ENCODE measurements around the gene DCXR. TPM values are rescaled to one million over a fixed set of nuclear protein-coding genes. Genes with fewer than 3 reads are reported as not detected.

The DCXR gene
- total and polyA plus RNA-seq, 2 donors (not counting 1 experiment from before 2014, with no cell fraction given), result 63.9 to 143 TPM

GRCh38 chr17:82010575-82011525 lies 26.6 kb downstream of the DCXR start:
- ChIA-PET CTCF (no interaction called here), POLR2A (no interaction called here)
- Histone ChIP-seq H4K20me1 (ENCODE audit: control insufficient read depth, insufficient read depth, low read length, poor library complexity, severe bottlenecking) (no peaks in the 10 kb centered on the region), H3K27me3 (replicated peaks in 1 of 4; ENCODE audit: control extremely low read depth in 1 of 4, control insufficient read depth in 3 of 4, insufficient read depth in 4 of 4, low read length in 3 of 4) (no peaks in the 10 kb centered on the region), H3K36me3 (replicated peaks in 1 of 2; ENCODE audit: control extremely low read depth in 1 of 2, control insufficient read depth in 1 of 2, extremely low read depth in 1 of 2, insufficient read depth in 2 of 2, low read length in 1 of 2) (peaks cover 0 to 5% of the 10 kb centered on the region in 2 experiments), H2AFZ (ENCODE audit: insufficient read depth, low read depth, low read length, poor library complexity, severe bottlenecking) (no peak overlapping the region), H3K4me2 (replicated peaks; ENCODE audit: low read depth, low read length, poor library complexity, severe bottlenecking) (no peak overlapping the region), H3K9me3 (ENCODE audit: control extremely low read depth in 1 of 3, control insufficient read depth in 2 of 3, insufficient read depth in 1 of 3, low read length in 2 of 3) (no peaks in the 10 kb centered on the region), H3K9ac (ENCODE audit: low read length) (no peak overlapping the region), H3K4me1 (ENCODE audit: control insufficient read depth in 2 of 2, insufficient read depth in 2 of 2, low read length in 2 of 2) (no peaks in the 10 kb centered on the region), H3K4me3 (ENCODE audit: control extremely low read depth in 1 of 5, extremely low read depth in 1 of 5, insufficient read depth in 1 of 5, low read depth in 2 of 5, low read length in 4 of 5) (no peak overlapping the region), H3K79me2 (ENCODE audit: control insufficient read depth, insufficient read depth, low read length) (no peaks in the 10 kb centered on the region), H3K27ac (ENCODE audit: low read length in 2 of 2) (no peak overlapping the region)
- intact Hi-C loops (cut with micrococcal nuclease), result no loop called here
- H3K4me1 Mint-ChIP-seq, result no peaks in the 10 kb centered on the region
- no peak for ATAC-seq (ENCODE audit: low read depth)
- 92% methylated on average over 33 of the region's 39 CpGs for WGBS (ENCODE audit: insufficient coverage)
- no peak for DNase-seq
- no peaks in the 10 kb centered on the region for H3K27me3 Mint-ChIP-seq
- H3K4me3 Mint-ChIP-seq, result no peak overlapping the region
- no peak overlapping the region for H3K27ac Mint-ChIP-seq
- H3K9me3 Mint-ChIP-seq (ENCODE audit: insufficient read depth), result no peaks in the 10 kb centered on the region
- TF ChIP-seq, protein P1, sequence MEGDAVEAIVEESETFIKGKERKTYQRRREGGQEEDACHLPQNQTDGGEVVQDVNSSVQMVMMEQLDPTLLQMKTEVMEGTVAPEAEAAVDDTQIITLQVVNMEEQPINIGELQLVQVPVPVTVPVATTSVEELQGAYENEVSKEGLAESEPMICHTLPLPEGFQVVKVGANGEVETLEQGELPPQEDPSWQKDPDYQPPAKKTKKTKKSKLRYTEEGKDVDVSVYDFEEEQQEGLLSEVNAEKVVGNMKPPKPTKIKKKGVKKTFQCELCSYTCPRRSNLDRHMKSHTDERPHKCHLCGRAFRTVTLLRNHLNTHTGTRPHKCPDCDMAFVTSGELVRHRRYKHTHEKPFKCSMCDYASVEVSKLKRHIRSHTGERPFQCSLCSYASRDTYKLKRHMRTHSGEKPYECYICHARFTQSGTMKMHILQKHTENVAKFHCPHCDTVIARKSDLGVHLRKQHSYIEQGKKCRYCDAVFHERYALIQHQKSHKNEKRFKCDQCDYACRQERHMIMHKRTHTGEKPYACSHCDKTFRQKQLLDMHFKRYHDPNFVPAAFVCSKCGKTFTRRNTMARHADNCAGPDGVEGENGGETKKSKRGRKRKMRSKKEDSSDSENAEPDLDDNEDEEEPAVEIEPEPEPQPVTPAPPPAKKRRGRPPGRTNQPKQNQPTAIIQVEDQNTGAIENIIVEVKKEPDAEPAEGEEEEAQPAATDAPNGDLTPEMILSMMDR (IDR thresholded peaks at IDR 0.05), result no peak
- TF ChIP-seq EZH2 (IDR thresholded peaks at IDR 0.05; ENCODE audit: borderline replicate concordance, insufficient read depth, low read depth, low read length, poor library complexity, severe bottlenecking), result no peak

DNA sequence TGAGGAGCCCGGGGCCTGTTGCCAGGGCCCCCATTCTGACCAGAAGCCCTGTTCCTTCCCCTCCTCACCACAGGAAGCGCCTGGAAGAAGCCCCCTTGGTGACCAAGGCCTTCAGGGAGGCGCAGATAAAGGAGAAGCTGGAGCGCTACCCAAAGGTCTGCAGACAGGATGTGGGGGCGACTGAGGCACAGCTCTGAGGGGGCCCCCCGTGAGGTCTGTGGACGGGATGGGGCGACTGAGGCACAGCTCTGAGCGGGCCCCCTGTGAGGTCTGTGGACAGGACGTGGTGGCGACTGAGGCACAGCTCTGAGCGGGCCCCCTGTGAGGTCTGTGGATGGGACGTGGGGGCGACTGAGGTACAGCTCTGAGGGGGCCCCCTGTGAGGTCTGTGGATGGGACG lies 28.1 kb downstream of the DCXR start:
- Mint-ChIP-seq H3K4me1 (no peaks in the 10 kb centered on the region), H3K4me3 (no peak overlapping the region), H3K9me3 (ENCODE audit: insufficient read depth) (no peaks in the 10 kb centered on the region), H3K27ac (no peak overlapping the region), H3K27me3 (no peaks in the 10 kb centered on the region)
- ChIA-PET CTCF (no interaction called here), POLR2A (no interaction called here)
- Histone ChIP-seq H3K9me3 (ENCODE audit: control extremely low read depth in 1 of 3, control insufficient read depth in 2 of 3, insufficient read depth in 1 of 3, low read length in 2 of 3) (no peaks in the 10 kb centered on the region), H3K9ac (ENCODE audit: low read length) (no peak overlapping the region), H3K4me1 (ENCODE audit: control insufficient read depth in 2 of 2, insufficient read depth in 2 of 2, low read length in 2 of 2) (no peaks in the 10 kb centered on the region), H3K27ac (ENCODE audit: low read length in 2 of 2) (no peak overlapping the region), H3K4me3 (ENCODE audit: control extremely low read depth in 1 of 5, extremely low read depth in 1 of 5, insufficient read depth in 1 of 5, low read depth in 2 of 5, low read length in 4 of 5) (no peak overlapping the region), H3K27me3 (replicated peaks in 1 of 4; ENCODE audit: control extremely low read depth in 1 of 4, control insufficient read depth in 3 of 4, insufficient read depth in 4 of 4, low read length in 3 of 4) (no peaks in the 10 kb centered on the region), H3K36me3 (replicated peaks in 1 of 2; ENCODE audit: control extremely low read depth in 1 of 2, control insufficient read depth in 1 of 2, extremely low read depth in 1 of 2, insufficient read depth in 2 of 2, low read length in 1 of 2) (peaks cover 0 to 7% of the 10 kb centered on the region in 2 experiments), H4K20me1 (ENCODE audit: control insufficient read depth, insufficient read depth, low read length, poor library complexity, severe bottlenecking) (no peaks in the 10 kb centered on the region), H3K79me2 (ENCODE audit: control insufficient read depth, insufficient read depth, low read length) (no peaks in the 10 kb centered on the region), H2AFZ (ENCODE audit: insufficient read depth, low read depth, low read length, poor library complexity, severe bottlenecking) (no peak overlapping the region), H3K4me2 (replicated peaks; ENCODE audit: low read depth, low read length, poor library complexity, severe bottlenecking) (no peak overlapping the region)
- DNase-seq, result no peak
- 75% methylated on average over 14 of the region's 15 CpGs for WGBS (ENCODE audit: insufficient coverage)
- TF ChIP-seq, protein P1 (IDR thresholded peaks at IDR 0.05), result no peak
- TF ChIP-seq EZH2 (IDR thresholded peaks at IDR 0.05; ENCODE audit: borderline replicate concordance, insufficient read depth, low read depth, low read length, poor library complexity, severe bottlenecking), result no peak
- no peak for ATAC-seq (ENCODE audit: low read depth)
- intact Hi-C loops (cut with micrococcal nuclease), result no loop called here

Measured in B cell (primary cell).